ENCODE data around the gene TMEM170A. TPM values are rescaled to one million over a fixed set of nuclear protein-coding genes. Genes with fewer than 3 reads are reported as not detected.

Gene TMEM170A
- total and polyA plus RNA-seq, 2 of the 13 experiments (the other 11 are each of a cell fraction or from before 2014, with no cell fraction given), result 35.7 to 39.7 TPM

DNA sequence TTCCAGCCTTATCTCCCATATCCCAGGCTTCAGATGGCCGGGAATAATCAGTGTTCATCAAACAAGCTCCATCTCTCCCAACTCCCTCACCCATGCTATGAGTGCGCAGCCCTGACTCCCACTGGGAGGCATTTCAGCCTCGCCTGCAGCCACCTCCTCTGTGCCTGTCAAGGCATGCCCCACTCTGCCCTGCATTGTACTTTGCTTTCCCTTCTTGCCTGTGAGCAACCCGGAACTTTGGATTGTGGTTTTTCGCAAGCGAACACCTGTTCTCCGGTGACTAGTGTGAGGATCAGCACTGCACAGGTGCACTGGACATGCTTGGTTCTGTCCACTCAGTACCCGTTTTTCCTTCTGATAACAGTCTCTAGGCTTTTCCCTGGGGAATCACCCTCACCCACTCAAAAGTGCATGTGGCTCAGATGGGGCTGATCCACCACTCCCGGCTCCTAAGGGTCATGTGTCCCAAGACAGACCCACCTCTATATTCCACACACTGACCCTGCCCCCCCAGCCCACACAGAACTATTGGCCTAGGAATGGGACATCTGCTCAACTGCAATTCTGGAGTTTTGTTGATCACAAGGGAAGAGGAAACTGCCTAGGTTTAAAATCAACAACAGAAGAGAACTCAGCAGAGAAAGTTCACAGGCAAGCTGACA, 21.7 kb upstream of the TMEM170A start (continued):
- TF ChIP-seq ELF3 (CRISPR knock-in tag; IDR thresholded peaks at IDR 0.05) (peak; percentile 84), ZNF839 (CRISPR knock-in tag; IDR thresholded peaks at IDR 0.05; ENCODE audit: borderline replicate concordance) (no peak), HDAC1 (CRISPR knock-in tag; IDR thresholded peaks at IDR 0.05) (peak; percentile 51; the same call in 1 of the 2 replicates), ZNF772 (CRISPR knock-in tag; IDR thresholded peaks at IDR 0.05) (no peak), ZNF784 (CRISPR knock-in tag; IDR thresholded peaks at IDR 0.05; ENCODE audit: borderline replicate concordance) (peak; percentile 15; the same call in 1 of the 2 replicates), ZFP90 (CRISPR knock-in tag; IDR thresholded peaks at IDR 0.05; ENCODE audit: borderline replicate concordance) (0 out of 2 replicates have a peak, but pooled peaks have one; percentile 28), CSRNP1 (CRISPR knock-in tag; IDR thresholded peaks at IDR 0.05) (no peak), E2F1 (CRISPR knock-in tag; IDR thresholded peaks at IDR 0.05) (no peak), PHF8 (CRISPR knock-in tag; IDR thresholded peaks at IDR 0.05) (0 out of 2 replicates have a peak, but pooled peaks have one; percentile 25), FOXA3 (CRISPR knock-in tag; IDR thresholded peaks at IDR 0.05) (0 out of 2 replicates have a peak, but pooled peaks have one; percentile 6), SALL1 (CRISPR knock-in tag; IDR thresholded peaks at IDR 0.05) (peak; percentile 45)
- TF ChIP-seq, protein P1, sequence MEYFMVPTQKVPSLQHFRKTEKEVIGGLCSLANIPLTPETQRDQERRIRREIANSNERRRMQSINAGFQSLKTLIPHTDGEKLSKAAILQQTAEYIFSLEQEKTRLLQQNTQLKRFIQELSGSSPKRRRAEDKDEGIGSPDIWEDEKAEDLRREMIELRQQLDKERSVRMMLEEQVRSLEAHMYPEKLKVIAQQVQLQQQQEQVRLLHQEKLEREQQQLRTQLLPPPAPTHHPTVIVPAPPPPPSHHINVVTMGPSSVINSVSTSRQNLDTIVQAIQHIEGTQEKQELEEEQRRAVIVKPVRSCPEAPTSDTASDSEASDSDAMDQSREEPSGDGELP (IDR thresholded peaks at IDR 0.05; ENCODE audit: borderline replicate concordance, low read depth), result peak; percentile 50; the same call in 1 of the 2 replicates
- TF ChIP-seq, protein P2, sequence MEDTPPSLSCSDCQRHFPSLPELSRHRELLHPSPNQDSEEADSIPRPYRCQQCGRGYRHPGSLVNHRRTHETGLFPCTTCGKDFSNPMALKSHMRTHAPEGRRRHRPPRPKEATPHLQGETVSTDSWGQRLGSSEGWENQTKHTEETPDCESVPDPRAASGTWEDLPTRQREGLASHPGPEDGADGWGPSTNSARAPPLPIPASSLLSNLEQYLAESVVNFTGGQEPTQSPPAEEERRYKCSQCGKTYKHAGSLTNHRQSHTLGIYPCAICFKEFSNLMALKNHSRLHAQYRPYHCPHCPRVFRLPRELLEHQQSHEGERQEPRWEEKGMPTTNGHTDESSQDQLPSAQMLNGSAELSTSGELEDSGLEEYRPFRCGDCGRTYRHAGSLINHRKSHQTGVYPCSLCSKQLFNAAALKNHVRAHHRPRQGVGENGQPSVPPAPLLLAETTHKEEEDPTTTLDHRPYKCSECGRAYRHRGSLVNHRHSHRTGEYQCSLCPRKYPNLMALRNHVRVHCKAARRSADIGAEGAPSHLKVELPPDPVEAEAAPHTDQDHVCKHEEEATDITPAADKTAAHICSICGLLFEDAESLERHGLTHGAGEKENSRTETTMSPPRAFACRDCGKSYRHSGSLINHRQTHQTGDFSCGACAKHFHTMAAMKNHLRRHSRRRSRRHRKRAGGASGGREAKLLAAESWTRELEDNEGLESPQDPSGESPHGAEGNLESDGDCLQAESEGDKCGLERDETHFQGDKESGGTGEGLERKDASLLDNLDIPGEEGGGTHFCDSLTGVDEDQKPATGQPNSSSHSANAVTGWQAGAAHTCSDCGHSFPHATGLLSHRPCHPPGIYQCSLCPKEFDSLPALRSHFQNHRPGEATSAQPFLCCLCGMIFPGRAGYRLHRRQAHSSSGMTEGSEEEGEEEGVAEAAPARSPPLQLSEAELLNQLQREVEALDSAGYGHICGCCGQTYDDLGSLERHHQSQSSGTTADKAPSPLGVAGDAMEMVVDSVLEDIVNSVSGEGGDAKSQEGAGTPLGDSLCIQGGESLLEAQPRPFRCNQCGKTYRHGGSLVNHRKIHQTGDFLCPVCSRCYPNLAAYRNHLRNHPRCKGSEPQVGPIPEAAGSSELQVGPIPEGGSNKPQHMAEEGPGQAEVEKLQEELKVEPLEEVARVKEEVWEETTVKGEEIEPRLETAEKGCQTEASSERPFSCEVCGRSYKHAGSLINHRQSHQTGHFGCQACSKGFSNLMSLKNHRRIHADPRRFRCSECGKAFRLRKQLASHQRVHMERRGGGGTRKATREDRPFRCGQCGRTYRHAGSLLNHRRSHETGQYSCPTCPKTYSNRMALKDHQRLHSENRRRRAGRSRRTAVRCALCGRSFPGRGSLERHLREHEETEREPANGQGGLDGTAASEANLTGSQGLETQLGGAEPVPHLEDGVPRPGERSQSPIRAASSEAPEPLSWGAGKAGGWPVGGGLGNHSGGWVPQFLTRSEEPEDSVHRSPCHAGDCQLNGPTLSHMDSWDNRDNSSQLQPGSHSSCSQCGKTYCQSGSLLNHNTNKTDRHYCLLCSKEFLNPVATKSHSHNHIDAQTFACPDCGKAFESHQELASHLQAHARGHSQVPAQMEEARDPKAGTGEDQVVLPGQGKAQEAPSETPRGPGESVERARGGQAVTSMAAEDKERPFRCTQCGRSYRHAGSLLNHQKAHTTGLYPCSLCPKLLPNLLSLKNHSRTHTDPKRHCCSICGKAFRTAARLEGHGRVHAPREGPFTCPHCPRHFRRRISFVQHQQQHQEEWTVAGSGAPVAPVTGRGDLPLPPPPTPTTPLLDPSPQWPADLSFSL (CRISPR knock-in tag; IDR thresholded peaks at IDR 0.05), result no peak
